NCI-H187 (cell line): ENCODE data around the gene RNF112.
"Not testable (repeated sequence)": the region's sequence is repeated elsewhere in the genome, so short reads cannot be mapped to it uniquely, and the experiment has no call there.

Experiments
- DNase-seq, 2 experiments: peaks; one replicate each; lab custom pipeline; 2025; lab: John Stamatoyannopoulos, UW

RNF112 gene

GRCh38 chr17:19414396-19415280 lies 3.6 kb downstream of the RNF112 start:
- no peak for DNase-seq

DNA sequence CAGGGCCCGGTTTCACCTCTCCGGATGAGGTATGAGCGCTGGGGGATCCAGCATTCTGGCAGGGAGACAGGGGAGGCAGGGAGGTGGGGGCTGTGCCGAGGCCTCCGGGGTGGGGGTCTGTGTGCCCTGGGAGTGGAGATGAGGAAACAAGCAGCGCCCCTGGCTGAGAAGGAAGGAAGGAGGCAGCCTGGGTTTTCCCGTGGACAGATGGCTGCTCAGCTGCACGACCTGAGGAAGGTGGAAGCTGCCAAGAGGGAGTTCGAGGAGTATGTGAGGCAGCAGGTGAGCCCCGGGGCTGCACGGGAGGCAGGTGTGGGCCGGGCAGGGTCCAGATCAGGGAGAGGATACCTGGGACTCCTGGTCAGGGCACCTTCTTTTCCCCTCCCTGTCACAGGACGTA lies 4.3 kb downstream of the RNF112 start:
- DNase-seq = no peak

GRCh38 chr17:19415806-19416775 lies 5.1 kb downstream of the RNF112 start:
- no peak for DNase-seq

GRCh38 chr17:19417611-19418010 lies 6.6 kb downstream of the RNF112 start:
- no peak for DNase-seq

DNA sequence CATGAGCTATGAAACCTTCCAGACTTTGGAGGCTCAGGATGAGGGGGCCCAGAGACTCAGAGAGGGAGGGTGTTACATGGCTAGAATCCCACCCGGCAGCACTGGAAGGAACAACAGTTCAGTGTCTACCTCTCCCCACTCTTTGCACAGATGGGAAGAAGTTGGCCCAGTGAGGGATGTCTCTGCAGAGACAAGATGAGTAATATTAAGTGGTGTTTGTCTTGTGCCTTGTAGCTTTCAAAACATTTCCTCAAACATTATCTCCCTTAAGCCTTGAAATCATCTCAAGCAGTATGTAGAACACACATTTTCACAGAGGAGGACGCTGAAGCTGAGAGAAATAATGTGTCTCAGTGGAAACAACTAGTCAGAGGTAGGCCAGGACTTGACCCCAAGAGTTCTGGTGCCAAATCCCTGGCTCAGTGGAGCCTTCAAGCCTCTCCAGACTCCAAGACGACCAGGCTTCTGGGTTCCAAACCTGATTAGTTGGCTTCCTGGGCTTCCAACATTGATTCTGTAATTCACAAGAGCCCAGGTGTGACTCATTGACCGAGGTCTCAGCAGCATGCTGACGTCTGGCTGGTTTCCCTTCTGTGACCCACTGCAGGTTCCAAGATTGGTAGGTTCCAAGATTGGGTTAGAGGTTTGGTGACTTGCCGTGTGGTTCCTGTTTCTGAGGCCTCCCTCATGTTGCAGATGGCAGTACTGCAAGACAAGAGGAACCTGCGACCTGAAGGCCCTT lies 7.4 kb downstream of the RNF112 start:
- DNase-seq = no peak

- DNase-seq = no peak
Measured at GRCh38 chr17:19421219-19421618, 10.2 kb downstream of the RNF112 start.

DNA sequence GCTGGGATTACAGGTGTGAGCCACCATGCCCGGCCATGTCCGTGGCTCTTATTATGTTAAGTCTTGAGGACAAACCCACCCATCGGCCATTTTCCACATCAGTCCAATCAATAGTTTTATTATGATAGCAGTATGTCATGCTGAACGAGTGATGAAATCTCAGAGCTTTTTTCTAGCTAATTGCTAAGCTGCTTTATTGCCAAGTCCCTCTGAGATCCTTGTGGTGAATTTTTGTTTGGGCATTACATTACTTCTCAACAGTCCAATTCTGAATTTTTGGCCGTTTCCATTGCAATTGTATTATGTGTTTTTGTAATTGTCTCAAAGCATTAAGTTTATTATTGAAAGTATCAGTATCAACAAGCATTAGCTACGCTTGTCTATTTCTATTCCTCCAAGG lies 10.9 kb downstream of the RNF112 start:
- DNase-seq = no peak

DNA sequence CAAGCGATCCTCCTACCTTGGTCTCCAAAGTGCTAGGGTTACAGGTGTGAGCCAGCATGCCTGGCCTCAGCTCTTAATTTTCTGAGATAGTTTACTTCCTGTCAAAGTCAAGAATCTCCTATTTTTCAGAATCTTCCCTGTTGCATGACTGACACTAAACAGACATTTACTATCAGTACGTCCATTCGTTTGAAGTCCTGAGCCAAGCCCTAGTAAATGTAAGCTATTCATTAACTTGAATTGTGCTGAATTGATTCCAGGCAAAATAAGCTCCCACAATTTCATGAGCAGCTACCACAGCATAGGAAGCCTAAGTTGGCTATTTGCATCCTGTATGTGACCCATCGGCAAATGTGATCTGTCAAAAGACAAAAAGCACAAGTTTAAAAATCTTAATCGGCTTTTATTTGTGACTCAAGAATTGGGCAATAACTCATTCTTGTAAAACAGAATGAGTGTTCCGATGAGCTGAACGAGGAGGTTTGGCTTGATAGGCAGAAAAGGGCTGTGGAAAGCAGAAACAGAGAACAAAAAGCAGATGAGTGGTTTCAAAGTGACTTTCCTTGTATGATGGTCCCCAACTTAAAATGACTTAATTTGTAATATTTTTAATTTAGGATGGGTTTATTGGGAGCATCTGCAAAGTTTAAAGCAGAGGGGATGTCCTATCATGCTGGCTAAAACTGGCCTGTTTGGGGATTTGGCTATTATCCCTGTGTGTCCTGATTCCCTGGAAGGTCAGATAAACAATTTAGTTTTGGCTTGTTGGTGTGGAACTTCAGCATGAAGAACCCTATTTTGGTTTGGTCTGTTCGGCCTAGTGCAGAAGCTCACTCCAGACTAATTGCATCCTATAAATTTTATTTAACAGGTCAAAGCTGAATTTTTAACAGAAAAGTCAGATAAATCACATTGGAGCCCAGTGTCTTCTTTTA lies 14.2 kb downstream of the RNF112 start:
- DNase-seq = no peak

DNA sequence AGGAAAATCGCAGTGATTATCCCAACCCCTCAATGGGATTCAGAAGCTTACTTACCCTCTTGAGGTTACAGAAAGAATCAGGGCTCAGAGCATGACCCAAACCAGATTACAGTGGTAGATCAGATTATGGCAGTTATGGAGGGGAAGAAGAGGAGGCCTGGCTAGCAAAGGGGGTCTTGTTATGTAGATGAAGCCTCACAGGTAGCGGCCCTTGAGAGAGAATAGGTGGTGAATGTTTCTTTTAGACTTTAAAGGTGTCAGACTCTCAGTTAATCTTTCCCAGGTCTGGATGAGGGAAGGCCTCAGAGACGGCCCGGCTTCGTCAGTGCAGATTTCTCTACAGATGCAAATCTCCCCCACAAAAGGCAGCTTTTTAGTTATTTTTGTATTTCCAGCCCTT lies 15.6 kb downstream of the RNF112 start:
- DNase-seq = no peak

DNA sequence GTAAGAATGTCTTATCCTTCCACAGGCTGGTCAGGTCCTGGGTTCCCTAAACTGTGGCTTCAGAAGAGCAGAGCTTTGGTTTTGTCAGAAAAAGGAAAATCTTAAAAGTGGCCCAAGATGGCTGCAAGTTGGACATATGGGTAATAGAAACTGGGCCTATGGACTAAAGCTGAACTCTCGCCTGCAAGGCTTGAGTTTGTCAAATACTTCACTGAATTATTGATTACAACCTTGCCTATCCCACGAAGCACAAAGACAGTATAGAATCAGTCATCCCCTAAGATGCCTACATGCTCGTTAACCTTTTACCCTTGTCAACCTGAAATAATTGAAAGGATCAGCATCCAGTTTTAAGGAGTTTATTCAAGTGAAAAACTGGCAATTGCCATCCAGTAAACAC lies 20.7 kb downstream of the RNF112 start:
- DNase-seq = no peak

DNA sequence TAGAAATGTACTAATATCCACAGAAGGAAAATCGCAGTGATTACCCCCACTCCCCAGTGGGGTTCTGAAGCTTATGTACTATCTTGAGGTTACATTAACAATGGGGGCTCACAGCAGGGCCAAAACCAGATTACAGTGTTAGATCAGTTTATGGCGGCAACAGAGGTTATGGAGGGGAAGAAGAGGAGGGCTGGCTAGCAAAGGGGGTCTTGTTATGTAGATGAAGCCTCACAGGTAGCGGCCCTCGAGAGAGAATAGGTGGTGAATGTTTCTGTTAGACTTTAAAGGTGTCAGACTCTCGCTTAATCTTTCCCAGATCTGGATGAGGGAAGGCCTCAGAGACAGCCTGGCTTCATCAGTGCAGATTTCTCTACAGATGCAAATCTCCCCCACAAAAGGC lies 22.2 kb downstream of the RNF112 start:
- no peak for DNase-seq

DNA sequence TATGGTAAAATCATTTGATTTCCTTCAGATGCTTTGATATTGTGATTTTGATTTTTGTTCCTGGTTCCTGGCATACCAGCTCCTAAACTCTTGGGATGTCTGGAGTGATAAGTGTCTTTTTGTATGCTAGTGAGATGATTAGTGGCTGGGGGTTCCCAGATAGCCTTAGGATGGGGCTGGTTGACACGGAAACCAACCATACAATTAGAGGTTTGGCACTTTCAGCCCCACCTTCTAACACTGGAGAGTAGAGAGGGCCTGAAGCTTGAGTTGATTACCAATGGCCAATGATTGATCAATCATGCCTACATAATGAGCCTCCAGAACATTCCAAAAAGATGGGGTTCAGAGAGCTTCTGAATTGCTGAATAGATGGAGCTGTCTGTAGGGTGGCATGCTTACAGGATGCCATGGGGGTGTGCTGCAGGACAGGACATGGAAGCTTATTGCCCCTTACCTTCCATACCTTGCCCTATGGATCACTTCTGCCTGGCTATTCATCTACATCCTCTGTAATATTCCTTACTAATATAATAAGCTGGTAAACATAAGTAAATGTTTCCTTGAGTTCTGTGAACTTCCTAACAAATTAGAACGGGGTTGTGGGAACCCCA lies 22.8 kb downstream of the RNF112 start:
- no peak for DNase-seq

- DNase-seq = no peak
Measured at GRCh38 chr17:19440421-19440820, 29.4 kb downstream of the RNF112 start.

GRCh38 chr17:19441288-19441687 lies 30.3 kb downstream of the RNF112 start:
- DNase-seq = not testable (repeated sequence)

DNA sequence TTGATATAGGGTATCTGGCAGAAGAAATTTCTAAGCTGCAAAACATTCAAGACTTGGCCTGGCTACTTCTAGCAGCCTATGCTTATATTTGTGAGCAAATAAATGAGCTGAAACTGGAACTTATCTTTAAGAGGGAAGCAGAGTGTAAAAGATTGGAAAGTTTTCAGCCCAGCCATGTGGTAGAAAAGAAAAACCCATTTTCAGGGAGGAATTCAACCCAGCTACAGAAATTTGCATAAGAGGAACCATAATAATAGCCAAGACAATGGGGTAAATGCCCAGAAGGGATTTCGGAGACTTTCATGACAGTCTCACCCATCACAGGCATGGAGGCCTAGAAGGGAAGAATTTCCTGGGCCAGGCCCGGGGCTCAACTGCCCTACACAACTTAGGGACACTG lies 31.7 kb downstream of the RNF112 start:
- DNase-seq = no peak

DNA sequence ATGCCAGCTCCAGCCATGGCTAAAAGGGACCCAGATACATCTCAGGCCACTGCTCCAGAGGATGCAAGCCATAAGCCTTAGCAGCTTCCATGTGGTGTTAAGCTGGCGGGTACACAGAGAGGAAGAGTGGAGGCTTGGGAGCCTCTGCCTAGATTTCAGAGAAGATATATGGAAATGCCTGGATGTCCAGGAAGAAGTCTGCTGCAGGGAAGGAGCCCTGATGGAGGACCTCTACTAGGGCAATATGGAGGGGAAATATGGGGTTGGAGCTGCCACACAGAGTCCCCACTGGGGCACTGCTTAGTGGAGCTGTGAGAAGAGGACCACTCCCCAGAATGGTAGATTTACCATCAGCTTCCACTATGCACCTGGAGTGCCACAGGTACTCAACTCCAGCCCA lies 32.1 kb downstream of the RNF112 start:
- no peak for DNase-seq

- DNase-seq = no peak
Measured at GRCh38 chr17:19445105-19445504, 34.1 kb downstream of the RNF112 start.

DNA sequence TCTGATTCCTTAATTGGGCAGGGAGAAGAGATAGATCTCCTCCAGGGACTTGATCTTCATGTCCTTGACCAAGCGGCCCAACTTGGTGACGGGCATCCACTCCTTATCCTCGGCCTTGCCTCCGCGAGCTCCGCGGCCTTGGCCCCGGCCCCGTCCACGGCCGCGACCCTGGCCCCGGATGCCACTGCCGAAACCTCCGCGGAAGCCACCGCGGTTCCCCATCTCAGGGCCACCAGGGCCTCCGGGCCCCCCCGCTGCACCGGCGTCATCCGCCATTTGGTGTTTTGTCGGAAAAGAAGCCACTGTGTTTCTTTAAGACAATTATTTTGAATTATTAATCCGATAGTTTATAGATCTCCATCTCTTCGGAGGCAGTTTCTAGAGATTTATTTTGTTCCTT lies 35.5 kb downstream of the RNF112 start:
- DNase-seq = not testable (repeated sequence)

DNA sequence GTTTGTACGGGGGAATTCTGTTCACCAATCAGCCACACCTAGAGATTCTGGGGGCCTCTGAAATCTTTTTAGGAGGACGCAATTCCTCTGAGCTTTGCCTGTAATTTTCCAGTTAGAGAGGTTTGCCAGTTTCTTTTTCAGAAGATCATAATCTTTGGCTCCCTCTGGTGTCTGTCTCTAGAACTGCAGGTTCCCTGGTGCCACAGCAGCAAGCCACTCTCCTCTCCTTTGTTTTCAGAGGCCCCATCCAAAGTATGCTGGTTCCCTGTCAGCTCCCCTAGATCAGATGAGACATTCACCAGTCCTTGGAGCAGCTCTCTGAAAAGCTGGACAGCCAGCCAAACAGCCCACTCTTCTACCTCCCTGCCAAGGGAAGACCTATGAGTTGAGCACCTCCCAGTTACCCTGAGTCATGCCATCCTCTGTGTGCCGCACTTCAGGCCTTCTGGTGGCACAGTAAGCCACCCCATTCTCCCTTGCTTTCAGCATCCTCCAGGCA lies 36.1 kb downstream of the RNF112 start:
- peak in 1 of 2 experiments; percentile 25 for DNase-seq
